Measurements from ENCODE around the gene CCDC190.
"Not testable (repeated sequence)": the region's sequence is repeated elsewhere in the genome, so short reads cannot be mapped to it uniquely, and the experiment has no call there.

Gene CCDC190

GRCh38 chr1:162880617-162881016 lies 19.6 kb upstream of the CCDC190 start:
- H3K27ac ChIP-seq (ENCODE audit: low read depth, low read length); H3K9me3 ChIP-seq (ENCODE audit: control insufficient read depth in 5 of 5, low read length in 5 of 5); H3K9ac ChIP-seq (ENCODE audit: low read length in 5 of 5); H3K4me3 ChIP-seq (ENCODE audit: low read depth in 1 of 5, low read length in 5 of 5); H3K36me3 ChIP-seq (ENCODE audit: control insufficient read depth in 5 of 5, insufficient read depth in 5 of 5, low read length in 5 of 5); H3K4me1 ChIP-seq (ENCODE audit: control insufficient read depth in 5 of 5, insufficient read depth in 5 of 5, low read length in 5 of 5): not testable (repeated sequence)
- peaks cover 0 to 11% (median 0%) of the 10 kb centered on the region in 5 donors for H3K27me3 ChIP-seq (ENCODE audit: control insufficient read depth in 5 of 5, insufficient read depth in 4 of 5, low read length in 5 of 5)

- H3K27me3 ChIP-seq (ENCODE audit: control insufficient read depth in 5 of 5, insufficient read depth in 4 of 5, low read length in 5 of 5), result peaks cover 0 to 11% (median 0%) of the 10 kb centered on the region in 5 donors
- H3K9me3 ChIP-seq (ENCODE audit: control insufficient read depth in 5 of 5, low read length in 5 of 5), result no peaks in the 10 kb centered on the region
- H3K4me1 ChIP-seq (ENCODE audit: control insufficient read depth in 5 of 5, insufficient read depth in 5 of 5, low read length in 5 of 5), result no peaks in the 10 kb centered on the region
- no peak overlapping the region for H3K27ac ChIP-seq (ENCODE audit: low read depth, low read length)
- H3K4me3 ChIP-seq (ENCODE audit: low read depth in 1 of 5, low read length in 5 of 5), result no peak overlapping the region
- H3K36me3 ChIP-seq (ENCODE audit: control insufficient read depth in 5 of 5, insufficient read depth in 5 of 5, low read length in 5 of 5), result no peaks in the 10 kb centered on the region
- H3K9ac ChIP-seq (ENCODE audit: low read length in 5 of 5), result no peak overlapping the region
Measured at GRCh38 chr1:162878000-162878596, 17.1 kb upstream of the CCDC190 start.

GRCh38 chr1:162877412-162877811 lies 16.4 kb upstream of the CCDC190 start:
- Histone ChIP-seq H3K9ac (ENCODE audit: low read length in 5 of 5) (no peak overlapping the region), H3K27ac (ENCODE audit: low read depth, low read length) (no peak overlapping the region)

GRCh38 chr1:162876751-162877150 lies 15.8 kb upstream of the CCDC190 start:
- Histone ChIP-seq H3K9me3 (ENCODE audit: control insufficient read depth in 5 of 5, low read length in 5 of 5) (no peaks in the 10 kb centered on the region), H3K36me3 (ENCODE audit: control insufficient read depth in 5 of 5, insufficient read depth in 5 of 5, low read length in 5 of 5) (no peaks in the 10 kb centered on the region), H3K4me1 (ENCODE audit: control insufficient read depth in 5 of 5, insufficient read depth in 5 of 5, low read length in 5 of 5) (no peaks in the 10 kb centered on the region), H3K27ac (ENCODE audit: low read depth, low read length) (no peak overlapping the region), H3K4me3 (ENCODE audit: low read depth in 1 of 5, low read length in 5 of 5) (no peak overlapping the region), H3K27me3 (ENCODE audit: control insufficient read depth in 5 of 5, insufficient read depth in 4 of 5, low read length in 5 of 5) (peaks cover 0 to 9% (median 0%) of the 10 kb centered on the region in 5 donors), H3K9ac (ENCODE audit: low read length in 5 of 5) (no peak overlapping the region)

More at GRCh38 chr1:162877412-162877811, 16.4 kb upstream of the CCDC190 start:
- Histone ChIP-seq H3K4me3 (ENCODE audit: low read depth in 1 of 5, low read length in 5 of 5) (no peak overlapping the region), H3K27me3 (ENCODE audit: control insufficient read depth in 5 of 5, insufficient read depth in 4 of 5, low read length in 5 of 5) (peaks cover 0 to 11% (median 0%) of the 10 kb centered on the region in 5 donors), H3K36me3 (ENCODE audit: control insufficient read depth in 5 of 5, insufficient read depth in 5 of 5, low read length in 5 of 5) (no peaks in the 10 kb centered on the region), H3K4me1 (ENCODE audit: control insufficient read depth in 5 of 5, insufficient read depth in 5 of 5, low read length in 5 of 5) (no peaks in the 10 kb centered on the region), H3K9me3 (ENCODE audit: control insufficient read depth in 5 of 5, low read length in 5 of 5) (no peaks in the 10 kb centered on the region)

- no peaks in the 10 kb centered on the region for H3K36me3 ChIP-seq (ENCODE audit: control insufficient read depth in 5 of 5, insufficient read depth in 5 of 5, low read length in 5 of 5)
- no peak overlapping the region for H3K9ac ChIP-seq (ENCODE audit: low read length in 5 of 5)
- peaks cover 0 to 3% (median 0%) of the 10 kb centered on the region in 5 donors for H3K9me3 ChIP-seq (ENCODE audit: control insufficient read depth in 5 of 5, low read length in 5 of 5)
- H3K27ac ChIP-seq (ENCODE audit: low read depth, low read length), result no peak overlapping the region
- H3K4me1 ChIP-seq (ENCODE audit: control insufficient read depth in 5 of 5, insufficient read depth in 5 of 5, low read length in 5 of 5), result no peaks in the 10 kb centered on the region
- no peak overlapping the region for H3K4me3 ChIP-seq (ENCODE audit: low read depth in 1 of 5, low read length in 5 of 5)
- peaks cover 0 to 4% (median 0%) of the 10 kb centered on the region in 5 donors for H3K27me3 ChIP-seq (ENCODE audit: control insufficient read depth in 5 of 5, insufficient read depth in 4 of 5, low read length in 5 of 5)
Measured at GRCh38 chr1:162873671-162874666, 13.0 kb upstream of the CCDC190 start.

GRCh38 chr1:162872981-162873380 lies 12.0 kb upstream of the CCDC190 start:
- Histone ChIP-seq H3K4me1 (ENCODE audit: control insufficient read depth in 5 of 5, insufficient read depth in 5 of 5, low read length in 5 of 5) (no peaks in the 10 kb centered on the region), H3K9ac (ENCODE audit: low read length in 5 of 5) (no peak overlapping the region), H3K27me3 (ENCODE audit: control insufficient read depth in 5 of 5, insufficient read depth in 4 of 5, low read length in 5 of 5) (peaks cover 0 to 4% (median 0%) of the 10 kb centered on the region in 5 donors), H3K9me3 (ENCODE audit: control insufficient read depth in 5 of 5, low read length in 5 of 5) (peaks cover 0 to 3% (median 0%) of the 10 kb centered on the region in 5 donors), H3K36me3 (ENCODE audit: control insufficient read depth in 5 of 5, insufficient read depth in 5 of 5, low read length in 5 of 5) (no peaks in the 10 kb centered on the region), H3K27ac (ENCODE audit: low read depth, low read length) (no peak overlapping the region), H3K4me3 (ENCODE audit: low read depth in 1 of 5, low read length in 5 of 5) (no peak overlapping the region)

- not testable (repeated sequence) for H3K27ac ChIP-seq (ENCODE audit: low read depth, low read length); H3K27me3 ChIP-seq (ENCODE audit: control insufficient read depth in 5 of 5, insufficient read depth in 4 of 5, low read length in 5 of 5); H3K9ac ChIP-seq (ENCODE audit: low read length in 5 of 5); H3K4me3 ChIP-seq (ENCODE audit: low read depth in 1 of 5, low read length in 5 of 5); H3K36me3 ChIP-seq (ENCODE audit: control insufficient read depth in 5 of 5, insufficient read depth in 5 of 5, low read length in 5 of 5); H3K9me3 ChIP-seq (ENCODE audit: control insufficient read depth in 5 of 5, low read length in 5 of 5); H3K4me1 ChIP-seq (ENCODE audit: control insufficient read depth in 5 of 5, insufficient read depth in 5 of 5, low read length in 5 of 5)
Measured at GRCh38 chr1:162871417-162871816, 10.4 kb upstream of the CCDC190 start.

- no peak overlapping the region for H3K4me3 ChIP-seq (ENCODE audit: low read depth in 1 of 5, low read length in 5 of 5)
- no peaks in the 10 kb centered on the region for H3K36me3 ChIP-seq (ENCODE audit: control insufficient read depth in 5 of 5, insufficient read depth in 5 of 5, low read length in 5 of 5)
- H3K4me1 ChIP-seq (ENCODE audit: control insufficient read depth in 5 of 5, insufficient read depth in 5 of 5, low read length in 5 of 5), result no peaks in the 10 kb centered on the region
- H3K27me3 ChIP-seq (ENCODE audit: control insufficient read depth in 5 of 5, insufficient read depth in 4 of 5, low read length in 5 of 5), result no peaks in the 10 kb centered on the region
- no peak overlapping the region for H3K9ac ChIP-seq (ENCODE audit: low read length in 5 of 5)
- H3K27ac ChIP-seq (ENCODE audit: low read depth, low read length), result no peak overlapping the region
- H3K9me3 ChIP-seq (ENCODE audit: control insufficient read depth in 5 of 5, low read length in 5 of 5), result peaks cover 0 to 3% (median 0%) of the 10 kb centered on the region in 5 donors
Measured at GRCh38 chr1:162868972-162869371, 8.0 kb upstream of the CCDC190 start.

GRCh38 chr1:162861625-162862024 lies 650 bp upstream of the CCDC190 start:
- Histone ChIP-seq H3K9me3 (ENCODE audit: control insufficient read depth in 5 of 5, low read length in 5 of 5) (no peaks in the 10 kb centered on the region), H3K4me1 (ENCODE audit: control insufficient read depth in 5 of 5, insufficient read depth in 5 of 5, low read length in 5 of 5) (peaks cover 0 to 8% (median 0%) of the 10 kb centered on the region in 5 donors), H3K9ac (ENCODE audit: low read length in 5 of 5) (no peak overlapping the region), H3K4me3 (ENCODE audit: low read depth in 1 of 5, low read length in 5 of 5) (no peak overlapping the region), H3K36me3 (ENCODE audit: control insufficient read depth in 5 of 5, insufficient read depth in 5 of 5, low read length in 5 of 5) (no peaks in the 10 kb centered on the region), H3K27me3 (ENCODE audit: control insufficient read depth in 5 of 5, insufficient read depth in 4 of 5, low read length in 5 of 5) (no peaks in the 10 kb centered on the region), H3K27ac (ENCODE audit: low read depth, low read length) (no peak overlapping the region)

- no peak overlapping the region for H3K9ac ChIP-seq (ENCODE audit: low read length in 5 of 5)
- H3K36me3 ChIP-seq (ENCODE audit: control insufficient read depth in 5 of 5, insufficient read depth in 5 of 5, low read length in 5 of 5), result no peaks in the 10 kb centered on the region
- H3K4me1 ChIP-seq (ENCODE audit: control insufficient read depth in 5 of 5, insufficient read depth in 5 of 5, low read length in 5 of 5), result peaks cover 0 to 8% (median 0%) of the 10 kb centered on the region in 5 donors
- no peaks in the 10 kb centered on the region for H3K9me3 ChIP-seq (ENCODE audit: control insufficient read depth in 5 of 5, low read length in 5 of 5)
- no peak overlapping the region for H3K27ac ChIP-seq (ENCODE audit: low read depth, low read length)
- no peak overlapping the region for H3K4me3 ChIP-seq (ENCODE audit: low read depth in 1 of 5, low read length in 5 of 5)
- H3K27me3 ChIP-seq (ENCODE audit: control insufficient read depth in 5 of 5, insufficient read depth in 4 of 5, low read length in 5 of 5), result no peaks in the 10 kb centered on the region
Measured at GRCh38 chr1:162859191-162859590, 1.8 kb downstream of the CCDC190 start.
